B cell (primary cell): ENCODE results near the gene PDZRN3. TPM values are rescaled to one million over a fixed set of nuclear protein-coding genes. Genes with fewer than 3 reads are reported as not detected.

Experiments
- ATAC-seq: fragments of 200-7000 bp; cut with Tn5 transposase; one replicate; pipeline ENCODE4 v1.10.0; 2021; ENCODE audit warnings: low read depth, mild to moderate bottlenecking, moderate number of reproducible peaks, moderate library complexity
- CTCF ChIA-PET: fragments of 350-600 bp; sonication (Branson Sonifier 250); formaldehyde crosslinking; loops from one replicate; lab custom pipeline; 2021; ENCODE audit warnings: antibody characterized with exemption, inconsistent platforms; lab: Charles Lee
- POLR2A ChIA-PET: fragments of 350-600 bp; sonication (Branson Sonifier 250); formaldehyde crosslinking; loops from one replicate; lab custom pipeline; 2021; ENCODE audit warnings: antibody characterized with exemption; lab: Charles Lee
- DNase-seq: peaks from one replicate; pipeline ENCODE4 v3.0.0; 2013
- H2AFZ ChIP-seq: 2 replicates; pipeline ENCODE4 v1.6.1; 2012; ENCODE audit warnings: mild to moderate bottlenecking, low read depth, low read length; ENCODE audit not compliant: insufficient read depth, poor library complexity, severe bottlenecking
- H3K27ac ChIP-seq, 2 donors: 1 replicate in 1 of 2; 2 replicates in 1 of 2; pipeline ENCODE4 v1.5.1; 2012 to 2013; ENCODE audit warnings: low read length in 2 of 2, mild to moderate bottlenecking in 2 of 2, moderate library complexity in 1 of 2
- H3K27me3 ChIP-seq, 4 experiments: fragments of 200-600 bp in 1 of 4; sonication (generic) in 1 of 4; replicated peaks in 1 of 4; 1 replicate in 2 of 4; 2 replicates in 2 of 4; pipeline versions ENCODE4 v1.6.1 to v1.7.0; 2013 to 2016; ENCODE audit warnings: low read length in 3 of 4, mild to moderate bottlenecking in 2 of 4, mixed read lengths in 1 of 4, moderate library complexity in 1 of 4; ENCODE audit not compliant: insufficient read depth in 4 of 4, control insufficient read depth in 3 of 4; ENCODE audit errors: control extremely low read depth in 1 of 4
- H3K36me3 ChIP-seq, 2 experiments: replicated peaks in 1 of 2; 1 replicate in 1 of 2; 2 replicates in 1 of 2; pipeline versions ENCODE4 v1.6.1 to v1.7.1; 2013; ENCODE audit warnings: low read length in 1 of 2; ENCODE audit not compliant: insufficient read depth in 2 of 2, control insufficient read depth in 1 of 2; ENCODE audit errors: control extremely low read depth in 1 of 2, extremely low read depth in 1 of 2
- H3K4me1 ChIP-seq, 2 donors: fragments of 200-600 bp in 1 of 2; sonication (generic) in 1 of 2; 1 replicate in 1 of 2; 2 replicates in 1 of 2; pipeline versions ENCODE4 v1.5.1 to v1.6.1; 2013 to 2017; ENCODE audit warnings: low read length in 2 of 2; ENCODE audit not compliant: control insufficient read depth in 2 of 2, insufficient read depth in 2 of 2
- H3K4me2 ChIP-seq: replicated peaks from 2 replicates; pipeline ENCODE3; 2012; ENCODE audit warnings: mild to moderate bottlenecking, low read depth, low read length; ENCODE audit not compliant: poor library complexity, severe bottlenecking
- H3K4me3 ChIP-seq, 5 experiments: fragments of 200-600 bp in 1 of 5; sonication (generic) in 1 of 5; 1 replicate in 3 of 5; 2 replicates in 2 of 5; pipeline versions ENCODE4 v1.5.1 to v1.7.0; 2011 to 2016; ENCODE audit warnings: low read length in 4 of 5, mild to moderate bottlenecking in 4 of 5, low read depth in 2 of 5, control low read depth in 1 of 5, moderate library complexity in 1 of 5; ENCODE audit not compliant: insufficient read depth in 1 of 5; ENCODE audit errors: control extremely low read depth in 1 of 5, extremely low read depth in 1 of 5
- H3K79me2 ChIP-seq: fragments of 200-600 bp; sonication (generic); one replicate; pipeline ENCODE4 v1.6.0; 2016; ENCODE audit warnings: low read length; ENCODE audit not compliant: control insufficient read depth, insufficient read depth
- H3K9ac ChIP-seq: fragments of 200-600 bp; sonication (generic); 2 replicates; pipeline ENCODE4 v1.6.1; 2017; ENCODE audit warnings: mild to moderate bottlenecking, low read length, moderate library complexity
- H3K9me3 ChIP-seq, 3 donors: one replicate each; pipeline versions ENCODE4 v1.6.1 to v1.7.1; 2013; ENCODE audit warnings: low read length in 2 of 3; ENCODE audit not compliant: control insufficient read depth in 2 of 3, insufficient read depth in 1 of 3; ENCODE audit errors: control extremely low read depth in 1 of 3
- H4K20me1 ChIP-seq: 2 replicates; pipeline ENCODE4 v1.6.0; 2012; ENCODE audit warnings: mild to moderate bottlenecking, low read length; ENCODE audit not compliant: insufficient read depth, control insufficient read depth, poor library complexity, severe bottlenecking
- H3K27ac Mint-ChIP-seq: one replicate; pipeline ENCODE4 v1.8.0; 2021; ENCODE audit warnings: mixed read lengths
- H3K27me3 Mint-ChIP-seq: one replicate; pipeline ENCODE4 v1.8.0; 2021; ENCODE audit warnings: mixed read lengths
- H3K4me1 Mint-ChIP-seq: one replicate; pipeline ENCODE4 v1.8.0; 2021; ENCODE audit warnings: mixed read lengths
- H3K4me3 Mint-ChIP-seq: one replicate; pipeline ENCODE4 v1.8.0; 2021; ENCODE audit warnings: mixed read lengths
- H3K9me3 Mint-ChIP-seq: one replicate; pipeline ENCODE4 v1.8.0; 2022; ENCODE audit warnings: mixed read lengths; ENCODE audit not compliant: insufficient read depth
- CTCF ChIP-seq: fragments of 200-600 bp; IDR thresholded peaks from one replicate; pipeline ENCODE4 v1.8.0; 2022; ENCODE audit warnings: antibody characterized with exemption, mild to moderate bottlenecking
- EZH2 ChIP-seq: IDR thresholded peaks from 2 replicates; pipeline ENCODE4 v1.6.1; 2012; ENCODE audit warnings: borderline replicate concordance, low read depth, mild to moderate bottlenecking, moderate library complexity, low read length; ENCODE audit not compliant: insufficient read depth, poor library complexity, severe bottlenecking
- WGBS: methylation state at CpG from one replicate; pipeline ENCODE4 v1.1.5; 2013; ENCODE audit warnings: missing lambda C conversion rate; ENCODE audit not compliant: insufficient coverage; 5-methylcytosine and 5-hydroxymethylcytosine counted together
- intact Hi-C: fragments of 100-400 bp; cut with micrococcal nuclease; formaldehyde crosslinking; loops from one replicate; pipeline ENCODE4 v1.10.0; 2022
- polyA plus RNA-seq: library from polyadenylated mRNA; depleted of rRNA; stranded (reverse); fragments of >200 nt; gene quantifications from 2 replicates; pipeline ENCODE4 v1.2.3, GENCODE V29; 2012
- total RNA-seq, 2 donors: library from RNA; stranded (reverse); fragments of 120-200 nt in 1 of 2; gene quantifications; 1 replicate in 1 of 2; 2 replicates in 1 of 2; pipeline versions ENCODE4 v1.2.3 to v1.2.4, GENCODE V29; 2013 to 2022

The PDZRN3 gene
- total and polyA plus RNA-seq, 2 donors (not counting 1 experiment from before 2014, with no cell fraction given), result not detected

- ATAC-seq (no peak), DNase-seq (no peak)
- 95% methylated on average over 2 of the region's 3 CpGs for WGBS
- Mint-ChIP-seq H3K4me1 (no peaks in the 10 kb centered on the region), H3K27ac (no peak overlapping the region), H3K9me3 (peaks cover 2% of the 10 kb centered on the region), H3K4me3 (no peak overlapping the region), H3K27me3 (peaks cover 4% of the 10 kb centered on the region)
- no peaks in the 10 kb centered on the region for H3K4me1 ChIP-seq
- TF ChIP-seq CTCF (no peak), EZH2 (no peak)
- H3K4me3 ChIP-seq, result no peak overlapping the region
- intact Hi-C loops, result no loop called here
- no peaks in the 10 kb centered on the region for H3K36me3 ChIP-seq
- H3K9me3 ChIP-seq, result no peaks in the 10 kb centered on the region
- no peak overlapping the region for H3K4me2 ChIP-seq
- no peaks in the 10 kb centered on the region for H4K20me1 ChIP-seq
- no peaks in the 10 kb centered on the region for H3K79me2 ChIP-seq
- no peaks in the 10 kb centered on the region for H3K27me3 ChIP-seq
- H3K9ac ChIP-seq, result no peak overlapping the region
- POLR2A ChIA-PET, result no interaction called here
- H3K27ac ChIP-seq, result no peak overlapping the region
- H2AFZ ChIP-seq, result no peak overlapping the region
- CTCF ChIA-PET, result no interaction called here
Measured at GRCh38 chr3:73403444-73403843, 221.3 kb downstream of the PDZRN3 start.

- H3K9me3 Mint-ChIP-seq, result peaks cover 2% of the 10 kb centered on the region
- Histone ChIP-seq H3K4me3 (no peak overlapping the region), H3K27me3 (no peaks in the 10 kb centered on the region), H3K79me2 (no peaks in the 10 kb centered on the region), H3K4me2 (no peak overlapping the region), H3K27ac (no peak overlapping the region), H3K4me1 (no peaks in the 10 kb centered on the region), H3K9ac (no peak overlapping the region), H2AFZ (no peak overlapping the region), H4K20me1 (no peaks in the 10 kb centered on the region), H3K36me3 (no peaks in the 10 kb centered on the region), H3K9me3 (no peaks in the 10 kb centered on the region)
- no peak overlapping the region for H3K27ac Mint-ChIP-seq
- DNase-seq (no peak), ATAC-seq (no peak)
- no peak overlapping the region for H3K4me3 Mint-ChIP-seq
- no peaks in the 10 kb centered on the region for H3K4me1 Mint-ChIP-seq
- ChIA-PET POLR2A (no interaction called here), CTCF (no interaction called here)
- intact Hi-C loops, result no loop called here
- WGBS, result 87% methylated on average over 5 of the region's 7 CpGs
- TF ChIP-seq CTCF (no peak), EZH2 (no peak)
- no peaks in the 10 kb centered on the region for H3K27me3 Mint-ChIP-seq
Measured at GRCh38 chr3:73401616-73402279, 223.0 kb downstream of the PDZRN3 start.
